HG02840 (cell line): ENCODE measurements around the gene SYNPO2.
A peak's percentile ranks its signal among the peaks of the same experiment; 100 is the strongest.
"Not testable (repeated sequence)": the region's sequence is repeated elsewhere in the genome, so short reads cannot be mapped to it uniquely, and the experiment has no call there.

Experiments
- ATAC-seq: cut with Tn5 transposase; IDR thresholded peaks from one replicate; pipeline ENCODE4 v1.9.1; 2021; ENCODE audit warnings: mild to moderate bottlenecking, moderate library complexity, moderate number of reproducible peaks; ENCODE audit not compliant: unreplicated experiment, low FRiP score

The SYNPO2 gene

DNA sequence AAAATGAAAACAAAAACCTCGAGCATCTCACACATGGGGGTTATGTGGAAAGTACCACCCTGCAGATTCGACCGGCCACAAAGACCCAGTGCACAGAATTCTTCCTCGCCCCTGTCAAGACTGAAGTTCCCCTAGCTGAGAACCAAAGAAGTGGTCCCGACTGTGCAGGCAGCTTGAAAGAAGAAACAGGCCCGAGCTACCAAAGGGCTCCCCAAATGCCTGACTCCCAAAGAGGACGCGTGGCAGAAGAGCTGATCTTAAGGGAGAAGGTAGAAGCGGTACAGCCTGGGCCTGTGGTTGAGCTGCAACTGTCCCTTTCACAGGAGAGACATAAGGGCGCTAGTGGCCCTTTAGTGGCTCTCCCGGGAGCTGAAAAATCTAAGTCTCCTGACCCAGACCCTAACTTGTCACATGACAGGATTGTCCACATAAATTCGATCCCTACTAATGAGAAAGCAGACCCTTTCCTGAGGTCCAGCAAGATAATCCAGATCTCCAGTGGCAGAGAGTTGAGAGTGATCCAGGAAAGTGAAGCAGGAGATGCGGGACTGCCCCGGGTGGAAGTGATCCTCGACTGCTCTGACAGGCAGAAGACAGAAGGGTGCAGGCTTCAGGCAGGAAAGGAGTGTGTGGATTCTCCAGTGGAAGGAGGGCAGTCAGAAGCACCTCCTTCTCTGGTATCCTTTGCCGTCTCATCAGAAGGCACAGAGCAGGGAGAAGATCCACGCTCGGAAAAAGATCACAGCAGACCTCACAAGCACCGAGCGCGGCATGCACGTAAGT is 138.2 kb downstream of the SYNPO2 start:
- ATAC-seq: no peak

DNA sequence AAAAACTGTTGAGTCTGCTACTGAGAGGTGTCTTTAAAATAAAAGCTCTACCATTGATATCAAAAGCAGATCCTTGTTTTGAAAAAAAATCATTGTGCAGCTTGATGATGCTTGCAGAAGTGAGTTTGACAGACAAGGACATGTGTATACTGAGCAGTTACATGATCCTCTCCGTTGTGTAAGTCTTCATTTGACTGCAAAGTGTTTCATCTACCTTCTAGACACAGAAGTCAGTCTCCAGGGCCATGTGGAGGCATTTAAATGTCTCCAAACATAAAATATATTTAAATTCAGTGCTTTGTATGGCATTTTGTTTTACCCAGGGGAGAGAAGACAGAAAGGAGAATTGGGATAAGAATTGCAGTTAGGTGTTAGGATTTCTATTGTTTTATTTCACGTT is 139.2 kb downstream of the SYNPO2 start:
- no peak for ATAC-seq

DNA sequence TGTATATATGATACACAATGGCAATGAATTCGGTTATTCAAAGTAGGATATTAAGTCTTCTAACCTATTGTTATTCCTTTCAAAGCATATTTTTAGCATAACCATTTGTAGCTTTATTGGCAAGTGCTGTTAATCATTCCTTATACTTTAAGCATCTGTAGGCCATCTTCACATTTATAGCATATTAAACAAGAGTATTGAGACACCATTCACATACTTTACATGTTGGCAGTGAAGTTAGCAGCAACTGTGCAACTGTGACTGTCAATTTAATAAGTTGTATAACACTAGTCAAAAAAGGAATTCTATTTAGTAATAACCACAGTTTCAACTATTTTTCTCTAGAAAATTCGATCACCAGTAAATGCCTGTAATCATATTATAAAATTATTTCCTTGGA is 139.6 kb downstream of the SYNPO2 start:
- no peak for ATAC-seq

DNA sequence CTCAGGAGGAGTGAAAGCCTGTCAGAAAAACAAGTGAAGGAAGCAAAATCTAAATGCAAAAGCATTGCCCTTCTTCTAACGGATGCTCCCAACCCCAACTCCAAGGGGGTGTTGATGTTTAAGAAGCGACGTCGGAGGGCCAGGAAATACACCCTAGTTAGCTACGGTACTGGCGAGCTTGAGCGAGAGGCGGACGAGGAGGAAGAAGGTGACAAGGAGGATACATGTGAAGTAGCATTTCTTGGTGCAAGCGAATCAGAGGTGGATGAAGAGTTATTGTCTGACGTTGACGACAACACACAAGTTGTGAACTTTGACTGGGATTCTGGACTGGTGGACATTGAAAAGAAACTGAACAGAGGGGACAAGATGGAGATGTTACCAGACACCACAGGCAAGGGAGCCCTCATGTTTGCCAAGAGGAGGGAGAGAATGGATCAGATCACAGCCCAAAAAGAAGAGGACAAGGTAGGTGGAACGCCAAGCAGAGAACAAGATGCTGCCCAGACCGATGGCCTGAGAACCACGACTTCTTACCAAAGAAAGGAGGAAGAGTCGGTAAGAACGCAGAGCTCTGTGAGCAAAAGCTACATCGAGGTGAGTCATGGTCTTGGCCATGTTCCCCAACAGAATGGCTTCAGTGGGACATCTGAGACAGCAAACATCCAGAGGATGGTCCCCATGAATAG is 141.3 kb downstream of the SYNPO2 start:
- ATAC-seq: no peak

DNA sequence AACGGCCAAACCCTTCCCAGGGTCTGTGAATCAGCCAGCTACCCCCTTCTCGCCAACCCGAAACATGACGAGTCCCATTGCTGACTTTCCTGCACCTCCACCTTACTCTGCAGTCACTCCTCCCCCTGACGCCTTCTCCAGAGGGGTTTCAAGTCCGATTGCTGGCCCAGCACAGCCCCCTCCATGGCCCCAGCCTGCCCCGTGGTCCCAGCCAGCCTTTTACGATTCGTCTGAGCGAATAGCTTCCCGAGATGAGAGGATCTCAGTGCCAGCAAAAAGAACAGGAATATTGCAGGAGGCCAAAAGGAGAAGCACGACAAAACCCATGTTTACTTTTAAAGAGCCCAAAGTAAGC is 141.9 kb downstream of the SYNPO2 start:
- ATAC-seq: no peak

DNA sequence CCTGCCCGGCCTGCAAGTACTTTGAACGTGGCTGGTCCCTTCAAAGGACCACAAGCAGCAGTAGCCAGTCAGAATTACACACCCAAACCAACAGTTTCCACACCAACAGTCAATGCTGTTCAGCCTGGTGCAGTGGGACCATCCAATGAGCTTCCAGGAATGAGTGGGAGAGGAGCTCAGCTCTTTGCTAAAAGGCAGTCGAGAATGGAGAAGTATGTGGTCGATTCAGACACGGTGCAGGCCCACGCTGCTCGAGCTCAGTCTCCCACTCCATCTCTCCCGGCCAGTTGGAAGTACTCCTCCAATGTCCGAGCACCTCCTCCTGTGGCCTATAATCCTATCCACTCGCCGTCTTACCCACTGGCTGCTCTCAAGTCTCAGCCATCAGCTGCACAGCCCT is 142.6 kb downstream of the SYNPO2 start:
- no peak for ATAC-seq

DNA sequence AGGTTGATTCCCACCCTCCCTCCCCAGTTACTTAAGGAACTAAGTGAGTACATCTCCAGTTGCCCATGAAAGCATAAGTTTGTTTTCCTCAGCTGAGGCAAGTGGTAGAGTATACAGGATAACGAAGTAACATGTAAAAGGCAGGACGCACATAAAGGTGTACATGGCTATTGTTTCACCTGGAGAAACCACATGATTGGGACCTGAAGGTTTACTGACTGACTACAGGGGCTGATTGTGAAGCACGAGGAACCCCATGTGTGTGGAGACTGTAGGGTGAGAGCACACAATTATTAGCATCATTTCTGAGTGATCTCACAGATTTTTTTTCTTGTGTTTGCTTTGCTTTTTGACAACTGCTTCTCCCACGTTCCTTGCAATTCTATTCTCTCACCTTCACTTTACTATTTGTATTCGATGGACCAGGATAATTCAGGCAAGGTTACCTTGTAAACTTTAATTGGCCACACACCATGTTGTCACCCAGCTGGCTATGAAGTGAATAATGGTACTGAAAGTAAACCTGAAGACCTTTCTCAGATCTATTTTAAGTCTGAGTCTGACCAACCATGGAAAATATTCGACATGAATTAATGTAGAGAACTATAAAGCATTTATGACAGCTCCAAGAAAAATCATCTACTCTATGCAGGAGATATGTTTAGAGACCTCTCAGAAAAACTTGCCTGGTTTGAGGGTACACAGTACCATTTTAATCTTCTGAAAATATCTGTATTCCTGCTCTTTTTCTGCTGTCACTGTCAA is 144.4 kb downstream of the SYNPO2 start:
- ATAC-seq: no peak

DNA sequence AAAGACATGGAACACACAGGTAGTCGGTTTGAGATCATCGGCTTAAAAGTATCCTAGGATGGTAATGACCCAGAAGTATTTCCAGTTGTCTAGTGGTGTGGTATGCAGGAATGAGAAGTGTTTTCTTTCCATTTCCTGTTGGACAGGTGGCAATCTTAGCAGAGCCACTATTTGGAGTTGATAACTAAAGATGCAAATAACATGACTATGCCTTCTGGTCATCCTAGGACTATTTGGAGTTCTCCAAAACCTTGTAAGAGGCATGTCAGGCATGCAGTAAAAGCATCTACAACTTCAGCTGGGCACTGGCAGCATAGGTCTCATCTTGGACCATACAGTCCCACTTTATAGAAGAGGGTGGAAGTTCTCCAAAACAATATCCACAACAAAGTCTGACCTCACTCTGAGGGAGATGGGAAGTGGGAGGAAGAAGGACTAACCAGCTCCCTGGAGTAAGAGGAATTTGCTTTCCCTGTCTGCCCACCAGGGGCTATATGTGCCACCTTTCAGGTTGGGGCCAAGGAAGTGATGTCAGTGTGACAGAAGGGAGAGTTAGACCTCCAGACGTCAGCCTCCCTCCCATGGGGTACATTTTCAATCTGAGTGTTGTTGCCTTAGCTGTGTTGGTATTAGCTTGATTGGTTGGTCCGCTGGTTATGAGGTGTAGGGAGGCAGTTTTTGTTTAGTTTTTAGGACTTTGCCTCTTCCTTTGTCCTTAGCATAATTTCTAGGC is 145.8 kb downstream of the SYNPO2 start:
- no peak for ATAC-seq

DNA sequence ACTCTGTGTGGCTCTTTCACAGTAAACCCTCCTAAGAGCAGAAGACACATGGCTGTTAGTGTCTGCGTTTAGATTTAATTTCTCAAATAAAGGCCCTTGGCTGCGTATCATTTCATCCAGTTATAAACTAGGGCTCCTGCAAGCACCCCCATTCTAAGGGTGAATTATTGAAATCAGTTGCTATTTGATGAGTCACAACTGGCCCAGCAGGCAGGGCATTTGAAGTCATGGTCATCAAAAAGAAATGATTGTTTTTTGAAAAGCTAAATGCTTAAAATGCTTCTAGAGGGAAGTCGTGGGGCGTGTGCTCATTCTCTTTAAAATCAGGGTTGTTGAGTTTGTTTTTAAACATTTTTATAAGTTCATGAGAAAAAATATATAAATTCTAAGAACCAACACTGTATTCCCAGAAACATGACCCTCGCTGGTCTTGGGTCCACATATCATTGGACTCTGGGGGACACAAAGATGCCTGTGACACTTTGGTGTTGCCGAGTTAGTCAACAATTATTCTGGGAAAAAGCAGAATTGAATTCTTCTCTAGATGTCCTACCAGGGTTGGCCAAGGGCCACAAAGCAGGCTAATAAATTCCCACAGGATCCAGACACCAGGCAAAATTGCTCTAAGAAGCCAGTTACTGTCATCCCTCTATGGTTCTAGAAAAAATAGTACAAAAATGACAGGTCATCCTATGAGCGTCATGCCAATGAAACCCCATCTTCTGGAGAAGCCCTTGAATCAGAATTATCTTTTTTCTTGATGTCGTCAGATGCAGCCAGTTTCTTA is 147.5 kb downstream of the SYNPO2 start:
- ATAC-seq: no peak

DNA sequence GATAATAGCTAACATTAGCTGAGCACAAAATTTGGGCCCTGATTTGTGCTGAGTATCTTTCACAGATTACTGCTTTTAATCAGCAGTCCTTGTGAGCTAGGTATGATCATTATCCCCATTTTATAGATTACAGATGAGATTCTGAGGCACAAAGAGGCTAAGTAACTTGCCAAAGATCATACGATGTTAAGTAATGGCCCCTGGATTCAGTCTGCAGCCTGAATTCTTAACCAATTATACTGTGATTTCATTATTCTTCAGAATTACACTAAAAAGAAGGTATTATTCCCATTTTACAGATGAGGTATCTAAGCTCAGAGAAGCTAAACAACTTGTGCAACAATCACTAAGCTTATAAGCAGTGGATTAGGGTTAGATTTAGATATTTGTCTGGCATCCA is 149.1 kb downstream of the SYNPO2 start:
- ATAC-seq: no peak

DNA sequence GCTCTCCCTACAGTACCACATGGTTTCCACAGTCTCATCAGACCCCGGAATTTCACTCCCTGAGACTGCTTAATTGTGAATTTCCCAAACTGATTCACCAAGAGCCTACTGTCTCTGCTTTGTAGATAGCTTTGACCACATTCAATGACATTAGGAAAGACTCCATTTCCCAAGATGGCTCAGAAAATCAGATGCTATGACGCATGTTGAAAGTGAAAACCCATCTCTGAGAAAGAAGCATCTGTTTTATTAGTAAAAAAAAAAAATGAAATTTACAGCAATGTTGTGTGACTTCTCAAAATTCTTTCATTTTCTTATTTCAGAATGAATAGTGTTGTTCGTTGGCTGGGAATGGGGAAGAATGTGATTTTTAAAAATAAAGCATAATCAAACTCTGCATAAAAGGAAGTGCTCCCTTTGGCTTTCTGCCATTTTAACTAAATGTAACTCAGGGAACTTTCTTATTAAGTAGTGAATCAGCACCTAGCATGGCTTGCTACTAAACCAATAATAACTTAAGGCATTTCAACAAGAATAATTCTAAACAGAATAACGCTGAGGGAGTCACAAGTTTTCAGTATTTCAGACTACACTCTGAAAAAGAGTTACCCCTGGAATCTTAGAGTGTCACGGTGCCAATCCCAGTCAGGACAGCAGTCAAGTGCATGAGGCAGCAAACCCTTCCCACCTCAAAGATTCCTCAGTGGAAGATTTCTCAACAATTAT is 149.6 kb downstream of the SYNPO2 start:
- no peak for ATAC-seq

DNA sequence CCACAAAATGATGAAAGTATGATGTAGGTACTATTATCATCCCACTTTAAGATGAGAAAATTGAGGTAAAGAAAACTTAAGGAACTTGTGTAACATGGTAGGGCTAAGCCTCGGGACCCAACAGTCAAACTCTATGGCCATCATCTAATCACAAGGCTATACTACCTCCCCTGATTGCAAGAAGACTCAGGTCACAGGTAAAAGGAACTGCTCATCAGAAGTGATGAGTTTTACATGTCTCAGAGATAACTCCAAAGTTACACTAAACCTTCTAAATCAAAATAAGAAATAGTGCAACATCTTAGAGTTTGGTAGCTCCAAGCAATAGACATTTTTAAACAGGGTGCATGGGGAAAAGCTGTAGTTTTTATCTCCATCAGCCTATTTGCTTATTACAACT is 150.5 kb downstream of the SYNPO2 start:
- ATAC-seq: no peak

DNA sequence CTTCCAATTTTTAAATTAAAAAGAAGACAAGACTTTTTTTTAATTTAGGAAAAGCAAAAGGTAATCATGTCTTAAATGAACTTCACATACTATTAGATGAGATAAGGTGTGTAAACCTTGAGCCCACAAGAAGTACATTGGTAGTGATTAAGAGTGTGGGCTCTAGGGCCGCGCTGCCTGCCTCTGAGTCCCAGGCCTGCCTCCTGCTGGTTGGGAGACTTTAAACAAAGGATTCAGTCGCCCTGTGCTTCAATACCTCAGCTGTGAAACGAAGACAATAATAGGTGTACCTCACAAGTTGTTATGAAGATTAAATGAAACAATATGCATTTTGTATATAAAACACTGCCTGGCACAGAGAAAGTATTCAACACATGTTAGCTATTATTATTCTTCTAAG is 151.1 kb downstream of the SYNPO2 start:
- ATAC-seq: no peak

DNA sequence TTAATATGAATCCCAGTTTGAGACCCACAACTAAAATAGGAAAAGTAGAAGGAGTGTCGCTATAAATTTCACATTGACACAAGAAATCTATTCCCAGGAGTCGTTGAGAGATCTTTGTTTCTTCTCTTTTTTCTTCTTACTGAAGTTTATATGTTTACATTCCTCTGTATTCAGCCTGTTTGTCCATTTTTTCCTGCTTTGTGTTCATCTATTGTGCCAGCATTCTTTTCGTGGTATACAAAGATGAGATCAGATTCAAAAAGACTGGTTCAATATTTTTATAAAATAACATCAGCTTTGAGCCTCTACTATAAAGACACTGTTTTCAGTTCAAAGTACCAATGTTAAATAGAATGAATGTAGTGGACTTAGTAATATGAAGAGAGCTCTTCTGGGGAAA is 151.6 kb downstream of the SYNPO2 start:
- no peak for ATAC-seq

DNA sequence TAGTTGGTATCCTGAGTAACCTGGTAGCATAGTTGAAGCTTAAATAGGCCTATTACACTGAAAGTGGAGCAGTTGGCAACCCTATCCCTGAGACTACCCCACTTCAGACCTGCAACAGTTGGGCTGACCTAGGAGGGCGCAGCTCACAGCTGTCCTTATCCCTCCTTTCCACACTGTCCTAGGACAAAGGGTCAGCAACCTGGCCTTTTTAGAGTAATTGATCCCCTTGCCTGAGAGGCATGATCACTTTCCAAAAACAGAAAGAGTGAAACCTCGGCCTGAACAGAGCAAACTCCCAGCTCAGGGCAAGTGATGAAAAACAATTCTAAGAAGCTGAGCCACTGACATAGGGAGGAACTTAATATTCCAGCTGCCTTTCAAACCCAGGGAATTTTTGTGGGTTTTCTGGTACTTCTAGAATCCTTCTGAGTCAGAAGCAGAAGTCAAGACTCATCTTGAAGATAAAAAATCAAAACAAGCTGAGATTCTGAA is 152.1 kb downstream of the SYNPO2 start:
- no peak for ATAC-seq

DNA sequence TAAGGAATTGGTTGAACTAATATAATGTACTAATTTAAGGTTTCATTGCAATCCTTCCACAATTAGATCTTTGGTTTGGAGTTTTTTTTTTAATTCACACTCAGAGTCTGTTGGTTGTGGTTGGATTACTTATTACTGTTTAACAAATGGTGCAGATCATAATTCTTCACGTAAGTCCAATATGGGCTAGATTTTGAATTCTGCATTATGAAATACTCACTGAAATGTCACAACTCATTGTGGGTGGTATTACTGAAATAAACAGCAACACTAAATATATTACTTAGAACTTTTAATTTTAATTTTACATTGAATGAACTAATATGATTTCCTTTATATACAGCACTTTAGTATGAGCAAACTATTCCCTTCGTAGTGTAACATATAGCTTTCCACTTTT is 152.7 kb downstream of the SYNPO2 start:
- ATAC-seq: no peak

DNA sequence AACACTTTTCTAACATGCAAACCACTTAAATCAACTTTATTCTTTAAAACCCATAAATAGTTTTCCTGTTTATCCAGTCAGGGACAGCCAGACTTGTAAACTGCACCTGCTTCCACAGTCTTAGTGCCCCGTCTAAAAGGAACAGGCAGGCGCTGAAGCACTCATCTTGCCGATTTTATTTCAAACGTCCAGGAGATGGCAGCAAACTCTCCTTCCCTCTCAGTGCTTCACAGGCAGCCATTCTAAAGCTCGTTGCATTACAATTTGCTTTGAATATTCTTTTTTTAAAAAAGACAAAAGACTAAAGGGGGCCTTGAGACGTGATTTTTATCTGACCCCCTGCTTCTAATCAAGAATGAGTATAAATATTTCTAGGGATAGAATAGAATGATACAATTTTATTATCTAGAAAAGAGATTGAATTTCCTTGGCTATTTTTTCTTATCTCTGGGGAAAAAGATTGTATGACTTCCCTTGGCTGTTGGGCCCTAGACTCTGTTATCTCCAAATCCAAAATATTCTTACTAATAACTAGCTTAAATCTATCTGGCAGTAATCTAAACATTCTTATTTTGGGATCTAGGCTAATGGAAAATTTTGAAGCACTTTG is 153.4 kb downstream of the SYNPO2 start:
- ATAC-seq: peak; percentile 77

DNA sequence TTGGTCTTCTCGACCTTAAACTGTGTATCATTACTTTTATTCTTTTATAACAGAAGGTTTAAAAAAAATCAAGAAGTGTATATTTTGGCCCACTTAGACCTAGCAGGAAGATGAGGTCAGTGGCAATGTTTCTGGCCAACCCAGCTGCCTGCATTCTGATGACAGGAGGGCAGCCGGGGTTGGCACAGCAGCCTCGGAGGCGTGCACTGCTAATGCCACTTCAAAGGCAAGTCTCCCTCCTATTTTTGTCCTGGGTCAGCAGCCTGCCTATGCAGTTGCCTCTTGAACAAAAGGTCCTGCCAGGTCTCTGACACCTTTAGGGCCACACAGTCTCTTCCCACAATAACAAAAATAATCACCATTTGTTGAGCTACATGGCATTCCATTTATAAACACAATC is 157.6 kb downstream of the SYNPO2 start:
- ATAC-seq: no peak

DNA sequence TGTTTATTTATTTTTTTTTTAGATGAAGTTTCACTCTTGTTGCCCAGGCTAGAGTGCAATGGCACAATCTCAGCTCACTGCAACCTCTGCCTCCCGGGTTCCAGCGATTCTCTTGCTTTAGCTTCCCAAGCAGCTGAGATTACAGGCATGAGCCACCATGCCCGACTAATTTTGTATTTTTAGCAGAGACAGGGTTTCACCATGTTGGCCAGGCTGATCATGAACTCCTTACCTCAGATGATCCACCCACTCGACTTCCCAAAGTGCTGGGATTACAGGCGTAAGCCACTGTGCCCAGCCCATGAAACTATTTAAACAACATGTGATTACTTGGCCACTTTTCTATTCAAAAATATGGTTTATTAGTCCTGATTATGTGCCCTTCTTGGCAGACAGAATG is 158.4 kb downstream of the SYNPO2 start:
- ATAC-seq: not testable (repeated sequence)
